ENCODE results near the gene GAN. TPM values are rescaled to one million over a fixed set of nuclear protein-coding genes. Genes with fewer than 3 reads are reported as not detected.

The GAN gene
- total and polyA plus RNA-seq, 2 donors (not counting 1 experiment from before 2014, with no cell fraction given) = 3.3 to 5.1 TPM

GRCh38 chr16:81318711-81319110, 3.9 kb downstream of the GAN start:
- Histone ChIP-seq H3K9ac (ENCODE audit: insufficient read depth, low read length) (no peak overlapping the region), H3K36me3 (ENCODE audit: control insufficient read depth, insufficient read depth, low read length) (no peaks in the 10 kb centered on the region), H3K4me1 (ENCODE audit: control insufficient read depth, extremely low read depth, insufficient read depth, low read length) (peaks cover 13% of the 10 kb centered on the region), H4K20me1 (ENCODE audit: control insufficient read depth, extremely low read depth, insufficient read depth, low read length) (no peaks in the 10 kb centered on the region), H3K79me2 (ENCODE audit: control insufficient read depth, insufficient read depth, low read length) (peaks cover 26% of the 10 kb centered on the region), H3K27me3 (ENCODE audit: control insufficient read depth, insufficient read depth, low read length) (no peaks in the 10 kb centered on the region), H3K27ac (ENCODE audit: insufficient read depth, low read length) (no peak overlapping the region), H3K9me3 (ENCODE audit: control insufficient read depth, insufficient read depth, low read depth, low read length) (no peaks in the 10 kb centered on the region), H3K4me2 (ENCODE audit: extremely low read depth, insufficient read depth, low read length) (no peak overlapping the region), H2AFZ (ENCODE audit: low read length) (no peak overlapping the region), H3K4me3 (replicated peaks in 1 of 4; ENCODE audit: control extremely low read depth in 1 of 4, insufficient read depth in 1 of 4, low read depth in 3 of 4, low read length in 4 of 4) (no peak overlapping the region)
- no peak for TF ChIP-seq CTCF (conservative IDR thresholded peaks at IDR 0.05 in 1 of 2, IDR thresholded peaks at IDR 0.05 in 1 of 2; ENCODE audit: low read depth in 1 of 2, low read length in 2 of 2)
- TF ChIP-seq EZH2 (IDR thresholded peaks at IDR 0.05; ENCODE audit: low read length, missing control alignments) = no peak
- DNase-seq (ENCODE audit: low read depth in 2 of 2) = no peak

- no peaks in the 10 kb centered on the region for H3K27me3 ChIP-seq (ENCODE audit: control insufficient read depth, insufficient read depth, low read length)
- no peak overlapping the region for H3K27ac ChIP-seq (ENCODE audit: insufficient read depth, low read length)
- DNase-seq (ENCODE audit: low read depth in 2 of 2) = peak; percentile 46 to 83
- peak overlapping the region; percentile 81 for H3K4me2 ChIP-seq (ENCODE audit: extremely low read depth, insufficient read depth, low read length)
- no peaks in the 10 kb centered on the region for H4K20me1 ChIP-seq (ENCODE audit: control insufficient read depth, extremely low read depth, insufficient read depth, low read length)
- no peaks in the 10 kb centered on the region for H3K9me3 ChIP-seq (ENCODE audit: control insufficient read depth, insufficient read depth, low read depth, low read length)
- H3K4me3 ChIP-seq (replicated peaks in 1 of 4; ENCODE audit: control extremely low read depth in 1 of 4, insufficient read depth in 1 of 4, low read depth in 3 of 4, low read length in 4 of 4) = no peak overlapping the region
- H3K4me1 ChIP-seq (ENCODE audit: control insufficient read depth, extremely low read depth, insufficient read depth, low read length) = peaks cover 13% of the 10 kb centered on the region
- peaks cover 26% of the 10 kb centered on the region for H3K79me2 ChIP-seq (ENCODE audit: control insufficient read depth, insufficient read depth, low read length)
- TF ChIP-seq EZH2 (IDR thresholded peaks at IDR 0.05; ENCODE audit: low read length, missing control alignments) (no peak), CTCF (conservative IDR thresholded peaks at IDR 0.05 in 1 of 2, IDR thresholded peaks at IDR 0.05 in 1 of 2; ENCODE audit: low read depth in 1 of 2, low read length in 2 of 2) (no peak)
- no peak overlapping the region for H2AFZ ChIP-seq (ENCODE audit: low read length)
- no peaks in the 10 kb centered on the region for H3K36me3 ChIP-seq (ENCODE audit: control insufficient read depth, insufficient read depth, low read length)
- no peak overlapping the region for H3K9ac ChIP-seq (ENCODE audit: insufficient read depth, low read length)
Observed at GRCh38 chr16:81319221-81319912, 4.6 kb downstream of the GAN start.

GRCh38 chr16:81321039-81321438, 6.3 kb downstream of the GAN start:
- Histone ChIP-seq H3K36me3 (ENCODE audit: control insufficient read depth, insufficient read depth, low read length) (no peaks in the 10 kb centered on the region), H3K4me2 (ENCODE audit: extremely low read depth, insufficient read depth, low read length) (no peak overlapping the region), H3K27me3 (ENCODE audit: control insufficient read depth, insufficient read depth, low read length) (no peaks in the 10 kb centered on the region), H3K27ac (ENCODE audit: insufficient read depth, low read length) (no peak overlapping the region), H3K9me3 (ENCODE audit: control insufficient read depth, insufficient read depth, low read depth, low read length) (no peaks in the 10 kb centered on the region), H3K79me2 (ENCODE audit: control insufficient read depth, insufficient read depth, low read length) (peaks cover 25% of the 10 kb centered on the region), H3K4me3 (replicated peaks in 1 of 4; ENCODE audit: control extremely low read depth in 1 of 4, insufficient read depth in 1 of 4, low read depth in 3 of 4, low read length in 4 of 4) (no peak overlapping the region), H4K20me1 (ENCODE audit: control insufficient read depth, extremely low read depth, insufficient read depth, low read length) (peaks cover 2% of the 10 kb centered on the region), H3K9ac (ENCODE audit: insufficient read depth, low read length) (no peak overlapping the region), H3K4me1 (ENCODE audit: control insufficient read depth, extremely low read depth, insufficient read depth, low read length) (peaks cover 13% of the 10 kb centered on the region), H2AFZ (ENCODE audit: low read length) (no peak overlapping the region)
- no peak for TF ChIP-seq EZH2 (IDR thresholded peaks at IDR 0.05; ENCODE audit: low read length, missing control alignments)
- no peak for TF ChIP-seq CTCF (conservative IDR thresholded peaks at IDR 0.05 in 1 of 2, IDR thresholded peaks at IDR 0.05 in 1 of 2; ENCODE audit: low read depth in 1 of 2, low read length in 2 of 2)
- DNase-seq (ENCODE audit: low read depth in 2 of 2) = peak in 1 of 2 donors; percentile 28

Data from fibroblast of lung (primary cell).